OCI-LY1 (cell line): ENCODE data around the gene HDAC3.

Source experiments
- H2AFZ ChIP-seq: fragments of 200-600 bp; sonication (generic), shearing (Covaris generic); 2 replicates; pipeline ENCODE4 v1.6.0; 2014; ENCODE audit warnings: antibody characterized with exemption, mild to moderate bottlenecking, low read length
- H3F3A ChIP-seq: fragments of 200-600 bp; sonication (generic), shearing (Covaris generic); 2 replicates; pipeline ENCODE4 v1.6.0; 2014; ENCODE audit warnings: mild to moderate bottlenecking, antibody characterized with exemption, low read length, moderate library complexity; ENCODE audit not compliant: insufficient read depth
- H3K27ac ChIP-seq: fragments of 200-600 bp; sonication (generic); 2 replicates; pipeline ENCODE4 v1.5.1; 2014; ENCODE audit warnings: low read length, mixed run types, mild to moderate bottlenecking, low read depth; ENCODE audit not compliant: poor library complexity, severe bottlenecking
- H3K27me3 ChIP-seq: fragments of 200-600 bp; sonication (generic); 2 replicates; pipeline ENCODE4 v1.6.0; 2014; ENCODE audit warnings: antibody characterized with exemption, mild to moderate bottlenecking, low read length, moderate library complexity; ENCODE audit not compliant: insufficient read depth
- H3K36me3 ChIP-seq: fragments of 200-600 bp; sonication (generic); 2 replicates; pipeline ENCODE4 v1.6.1; 2014; ENCODE audit warnings: mild to moderate bottlenecking, antibody characterized with exemption, low read length, moderate library complexity, mixed read lengths; ENCODE audit not compliant: insufficient read depth
- H3K4me1 ChIP-seq: fragments of 200-600 bp; sonication (generic); 2 replicates; pipeline ENCODE4 v1.5.1; 2014; ENCODE audit warnings: mild to moderate bottlenecking, low read length, moderate library complexity; ENCODE audit not compliant: insufficient read depth, severe bottlenecking
- H3K4me2 ChIP-seq: fragments of 200-600 bp; sonication (generic), shearing (Covaris generic); 2 replicates; pipeline ENCODE4 v1.6.1; 2014; ENCODE audit warnings: low read length
- H3K4me3 ChIP-seq: fragments of 200-600 bp; sonication (generic); 2 replicates; pipeline ENCODE4 v1.5.1; 2014; ENCODE audit warnings: low read length, low read depth, mild to moderate bottlenecking, mixed read lengths; ENCODE audit not compliant: poor library complexity, severe bottlenecking
- H3K79me2 ChIP-seq: fragments of 200-600 bp; shearing (Covaris generic); 2 replicates; pipeline ENCODE4 v1.6.1; 2016; ENCODE audit warnings: mixed run types, low read length, mixed read lengths; ENCODE audit not compliant: insufficient read depth
- H3K9ac ChIP-seq: fragments of 200-600 bp; sonication (generic), shearing (Covaris generic); 2 replicates; pipeline ENCODE4 v1.6.1; 2014; ENCODE audit warnings: mild to moderate bottlenecking, low read length, mixed read lengths
- H3K9me2 ChIP-seq: fragments of 200-600 bp; sonication (generic), shearing (Covaris generic); 2 replicates; pipeline ENCODE4 v1.6.1; 2014; ENCODE audit warnings: low read depth, mild to moderate bottlenecking, low read length, mixed read lengths
- H3K9me3 ChIP-seq: fragments of 200-600 bp; shearing (Covaris generic); 2 replicates; pipeline ENCODE4 v1.6.1; 2014; ENCODE audit warnings: low read length, mixed read lengths
- H4K20me1 ChIP-seq: fragments of 200-600 bp; sonication (generic), shearing (Covaris generic); 2 replicates; pipeline ENCODE4 v1.6.0; 2016; ENCODE audit warnings: mild to moderate bottlenecking, low read length; ENCODE audit not compliant: insufficient read depth
- EZH2 ChIP-seq: fragments of 200-600 bp; sonication (generic), shearing (Covaris generic); IDR thresholded peaks from 2 replicates; pipeline ENCODE4 v1.8.0; 2017; ENCODE audit warnings: borderline replicate concordance, mixed run types, mild to moderate bottlenecking, antibody characterized with exemption, low read length, moderate library complexity, mixed read lengths
- TF ChIP-seq, protein P1 (sequence below): fragments of 200-600 bp; sonication (generic), shearing (Covaris generic); IDR thresholded peaks from 2 replicates; pipeline ENCODE4 v1.5.1; 2017; ENCODE audit warnings: mild to moderate bottlenecking, antibody characterized with exemption, low read length, moderate library complexity, mixed read lengths

Gene HDAC3

DNA sequence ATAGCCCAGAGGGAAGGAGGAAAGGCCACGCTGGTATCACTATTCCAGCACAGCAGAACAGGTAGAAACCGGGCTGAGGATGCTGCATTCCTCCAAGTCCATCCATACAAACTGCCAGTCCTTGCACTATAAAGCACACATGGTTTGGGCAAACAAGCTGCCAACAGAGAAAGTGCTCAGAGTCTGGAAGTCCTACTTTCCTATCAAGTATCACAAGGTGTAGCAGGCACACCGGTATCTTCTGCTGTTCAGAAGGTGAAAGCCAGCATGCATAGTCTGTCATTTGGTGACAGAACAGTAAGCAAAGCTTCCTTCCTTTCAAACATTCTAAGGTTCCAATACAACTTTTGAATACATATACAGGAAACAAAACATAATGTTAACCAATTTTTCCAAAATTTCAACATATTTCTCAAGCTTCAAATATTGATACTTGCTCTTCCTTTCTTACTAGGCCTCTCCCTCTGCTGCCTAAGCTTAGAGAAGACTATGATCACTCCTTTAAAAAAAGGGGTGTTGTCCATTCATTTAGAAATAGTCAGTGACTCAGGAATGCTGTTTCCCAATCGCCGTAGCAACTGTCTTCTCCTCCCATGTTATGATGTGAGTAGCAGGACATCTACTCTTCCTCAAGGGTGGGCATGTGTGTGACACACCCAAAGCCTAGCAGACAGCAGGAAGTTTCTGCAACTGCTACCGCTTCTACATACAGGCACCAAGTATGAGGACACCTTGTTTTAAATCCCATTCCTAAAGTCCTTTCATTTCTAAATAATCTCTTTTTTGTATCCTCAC is 32.5 kb downstream of the HDAC3 start:
- peaks cover 32% of the 10 kb centered on the region for H3K79me2 ChIP-seq
- no peaks in the 10 kb centered on the region for H3K9me3 ChIP-seq
- no peaks in the 10 kb centered on the region for H3K27me3 ChIP-seq
- H3F3A ChIP-seq = no peaks in the 10 kb centered on the region
- H3K27ac ChIP-seq = no peak overlapping the region
- no peak overlapping the region for H3K4me2 ChIP-seq
- no peak overlapping the region for H3K4me3 ChIP-seq
- no peak for TF ChIP-seq EZH2
- TF ChIP-seq, protein P1, sequence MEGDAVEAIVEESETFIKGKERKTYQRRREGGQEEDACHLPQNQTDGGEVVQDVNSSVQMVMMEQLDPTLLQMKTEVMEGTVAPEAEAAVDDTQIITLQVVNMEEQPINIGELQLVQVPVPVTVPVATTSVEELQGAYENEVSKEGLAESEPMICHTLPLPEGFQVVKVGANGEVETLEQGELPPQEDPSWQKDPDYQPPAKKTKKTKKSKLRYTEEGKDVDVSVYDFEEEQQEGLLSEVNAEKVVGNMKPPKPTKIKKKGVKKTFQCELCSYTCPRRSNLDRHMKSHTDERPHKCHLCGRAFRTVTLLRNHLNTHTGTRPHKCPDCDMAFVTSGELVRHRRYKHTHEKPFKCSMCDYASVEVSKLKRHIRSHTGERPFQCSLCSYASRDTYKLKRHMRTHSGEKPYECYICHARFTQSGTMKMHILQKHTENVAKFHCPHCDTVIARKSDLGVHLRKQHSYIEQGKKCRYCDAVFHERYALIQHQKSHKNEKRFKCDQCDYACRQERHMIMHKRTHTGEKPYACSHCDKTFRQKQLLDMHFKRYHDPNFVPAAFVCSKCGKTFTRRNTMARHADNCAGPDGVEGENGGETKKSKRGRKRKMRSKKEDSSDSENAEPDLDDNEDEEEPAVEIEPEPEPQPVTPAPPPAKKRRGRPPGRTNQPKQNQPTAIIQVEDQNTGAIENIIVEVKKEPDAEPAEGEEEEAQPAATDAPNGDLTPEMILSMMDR = no peak
- H4K20me1 ChIP-seq = no peaks in the 10 kb centered on the region
- H3K36me3 ChIP-seq = no peaks in the 10 kb centered on the region; the same call in 1 of the 2 replicates
- no peak overlapping the region for H3K9ac ChIP-seq
- no peak overlapping the region for H2AFZ ChIP-seq
- H3K9me2 ChIP-seq = no peaks in the 10 kb centered on the region
- peaks cover 17% of the 10 kb centered on the region for H3K4me1 ChIP-seq

DNA sequence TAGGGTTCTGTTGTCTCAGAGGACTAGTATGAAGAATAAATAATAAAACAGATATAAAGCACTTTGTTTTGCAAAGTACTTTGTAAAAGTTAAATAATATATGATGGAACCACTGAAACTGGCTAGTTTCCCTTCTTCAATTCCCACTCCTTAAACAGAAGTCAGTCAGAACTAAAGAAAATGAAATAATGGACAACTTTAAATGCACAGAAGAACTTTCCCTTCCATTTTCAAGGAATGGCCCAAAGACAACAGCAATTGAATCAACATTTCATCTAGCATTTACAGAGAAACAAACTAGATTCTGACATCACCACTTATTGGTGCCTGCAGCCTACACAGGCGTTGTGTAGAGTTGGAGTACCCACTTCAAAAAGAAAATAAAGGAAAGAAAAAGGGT is 34.0 kb downstream of the HDAC3 start:
- Histone ChIP-seq H3K4me3 (no peak overlapping the region), H4K20me1 (no peaks in the 10 kb centered on the region), H3K79me2 (peaks cover 45% of the 10 kb centered on the region), H3K27me3 (no peaks in the 10 kb centered on the region), H3K4me1 (peaks cover 17% of the 10 kb centered on the region), H3K9ac (no peak overlapping the region), H3K9me3 (no peaks in the 10 kb centered on the region), H3K9me2 (no peaks in the 10 kb centered on the region), H2AFZ (no peak overlapping the region), H3K36me3 (no peaks in the 10 kb centered on the region; the same call in 1 of the 2 replicates), H3K27ac (no peak overlapping the region), H3K4me2 (no peak overlapping the region), H3F3A (no peaks in the 10 kb centered on the region)
- TF ChIP-seq EZH2 = no peak
- TF ChIP-seq, protein P1 = no peak

DNA sequence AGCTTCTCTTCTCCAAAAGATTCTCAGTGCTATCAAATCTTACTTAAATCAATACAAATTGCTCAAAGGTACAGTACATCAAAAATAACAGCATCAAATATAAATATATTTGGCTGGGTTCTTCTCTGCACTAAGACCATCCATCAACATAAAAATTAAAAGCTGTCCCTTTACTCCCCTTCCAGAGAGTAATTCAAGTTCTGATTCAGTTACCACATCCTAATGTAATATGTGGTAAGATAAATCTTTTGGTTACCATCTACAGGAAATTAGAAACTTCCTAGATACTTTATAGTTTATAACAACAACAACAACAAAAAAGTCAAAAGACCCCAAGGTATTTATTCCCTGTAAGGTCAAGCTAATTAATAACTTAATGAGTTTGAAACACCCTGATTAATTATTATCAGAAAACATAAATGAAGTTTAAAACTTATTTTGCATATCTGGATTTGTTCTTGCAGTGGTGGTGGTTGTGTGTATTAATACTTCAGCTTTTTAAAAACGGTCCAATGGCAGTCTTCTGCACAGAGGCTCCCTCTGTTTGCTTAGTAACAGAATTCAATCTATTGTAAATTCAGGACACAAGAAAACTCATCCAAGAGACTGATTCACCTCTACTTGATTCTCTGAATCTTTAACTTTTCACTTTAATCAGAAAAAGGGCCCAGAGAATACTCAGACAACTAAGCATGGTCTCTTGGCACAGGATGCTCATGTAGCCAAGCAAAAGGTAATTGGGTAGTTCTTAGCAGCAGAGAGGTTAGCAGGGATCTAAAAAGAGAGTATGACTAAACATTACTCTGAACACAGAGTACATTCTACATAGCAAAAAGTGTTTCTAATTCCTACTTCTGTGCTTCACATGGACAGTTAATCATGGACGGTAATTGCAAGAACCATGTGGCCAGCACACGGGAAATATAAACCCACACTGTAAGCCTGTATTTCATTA is 38.0 kb downstream of the HDAC3 start:
- H3K27ac ChIP-seq = no peak overlapping the region
- no peaks in the 10 kb centered on the region for H3K4me1 ChIP-seq
- no peak overlapping the region for H3K9ac ChIP-seq
- no peak overlapping the region for H3K4me2 ChIP-seq
- H3K4me3 ChIP-seq = no peak overlapping the region
- no peaks in the 10 kb centered on the region for H3F3A ChIP-seq
- no peaks in the 10 kb centered on the region for H3K9me2 ChIP-seq
- no peaks in the 10 kb centered on the region; the same call in 1 of the 2 replicates for H3K36me3 ChIP-seq
- no peak for TF ChIP-seq EZH2
- TF ChIP-seq, protein P1 = no peak
- peaks cover 31% of the 10 kb centered on the region for H3K79me2 ChIP-seq
- no peaks in the 10 kb centered on the region for H4K20me1 ChIP-seq
- no peaks in the 10 kb centered on the region for H3K27me3 ChIP-seq
- no peaks in the 10 kb centered on the region for H3K9me3 ChIP-seq
- no peak overlapping the region for H2AFZ ChIP-seq
